ENCODE measurements around the gene PLPP1.

DNA sequence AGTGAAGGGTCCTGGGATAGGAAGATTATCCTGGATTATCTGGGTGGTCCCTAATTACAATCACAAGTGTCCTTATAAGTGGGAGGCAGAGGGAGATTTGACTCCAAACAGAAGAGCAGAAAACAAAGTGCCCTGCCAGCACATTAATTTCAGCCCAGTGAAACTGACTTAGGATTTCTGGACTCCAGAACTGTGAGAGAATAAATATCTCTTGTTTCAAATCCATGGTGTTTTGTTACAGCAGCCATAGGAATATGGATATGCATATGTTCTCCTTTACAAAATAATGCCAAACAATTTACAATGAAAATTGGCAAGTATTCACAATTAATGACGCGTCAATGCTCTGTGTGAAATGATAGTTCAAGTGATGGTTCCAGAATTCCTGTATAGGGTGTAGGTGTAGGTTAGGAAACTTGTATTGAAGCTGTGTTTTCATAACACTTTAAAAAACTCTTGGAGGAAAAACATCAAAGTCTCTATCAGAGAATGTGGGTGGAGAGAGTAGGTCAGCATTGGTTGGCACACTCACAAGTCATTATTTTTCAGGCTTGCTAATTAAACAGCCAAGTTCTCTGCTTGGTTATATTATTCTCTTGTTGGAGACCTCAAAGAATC, 19.9 kb upstream of the PLPP1 start:
- TF ChIP-seq, protein P1, sequence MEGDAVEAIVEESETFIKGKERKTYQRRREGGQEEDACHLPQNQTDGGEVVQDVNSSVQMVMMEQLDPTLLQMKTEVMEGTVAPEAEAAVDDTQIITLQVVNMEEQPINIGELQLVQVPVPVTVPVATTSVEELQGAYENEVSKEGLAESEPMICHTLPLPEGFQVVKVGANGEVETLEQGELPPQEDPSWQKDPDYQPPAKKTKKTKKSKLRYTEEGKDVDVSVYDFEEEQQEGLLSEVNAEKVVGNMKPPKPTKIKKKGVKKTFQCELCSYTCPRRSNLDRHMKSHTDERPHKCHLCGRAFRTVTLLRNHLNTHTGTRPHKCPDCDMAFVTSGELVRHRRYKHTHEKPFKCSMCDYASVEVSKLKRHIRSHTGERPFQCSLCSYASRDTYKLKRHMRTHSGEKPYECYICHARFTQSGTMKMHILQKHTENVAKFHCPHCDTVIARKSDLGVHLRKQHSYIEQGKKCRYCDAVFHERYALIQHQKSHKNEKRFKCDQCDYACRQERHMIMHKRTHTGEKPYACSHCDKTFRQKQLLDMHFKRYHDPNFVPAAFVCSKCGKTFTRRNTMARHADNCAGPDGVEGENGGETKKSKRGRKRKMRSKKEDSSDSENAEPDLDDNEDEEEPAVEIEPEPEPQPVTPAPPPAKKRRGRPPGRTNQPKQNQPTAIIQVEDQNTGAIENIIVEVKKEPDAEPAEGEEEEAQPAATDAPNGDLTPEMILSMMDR (IDR thresholded peaks at IDR 0.05; ENCODE audit: low read depth, low read length), result no peak
- no peak for TF ChIP-seq EZH2phosphoT487 (IDR thresholded peaks at IDR 0.05; ENCODE audit: low read depth)

All from OCI-LY3 (cell line).